GM12891 (cell line): Measurements from ENCODE around the gene NOX4.
"Not testable (repeated sequence)": the region's sequence is repeated elsewhere in the genome, so short reads cannot be mapped to it uniquely, and the experiment has no call there.

Experiments used
- POLR2A ChIP-seq: IDR thresholded peaks from 2 replicates; pipeline ENCODE4 v1.6.1; 2011; ENCODE audit warnings: low read depth, low read length, control low read depth
- POLR2AphosphoS5 ChIP-seq: IDR thresholded peaks from 2 replicates; pipeline ENCODE4 v1.6.1; 2011; ENCODE audit warnings: low read depth, low read length, control low read depth
- TAF1 ChIP-seq: IDR thresholded peaks from 2 replicates; pipeline ENCODE4 v1.6.1; 2011; ENCODE audit warnings: low read depth, low read length, control low read depth

DNA sequence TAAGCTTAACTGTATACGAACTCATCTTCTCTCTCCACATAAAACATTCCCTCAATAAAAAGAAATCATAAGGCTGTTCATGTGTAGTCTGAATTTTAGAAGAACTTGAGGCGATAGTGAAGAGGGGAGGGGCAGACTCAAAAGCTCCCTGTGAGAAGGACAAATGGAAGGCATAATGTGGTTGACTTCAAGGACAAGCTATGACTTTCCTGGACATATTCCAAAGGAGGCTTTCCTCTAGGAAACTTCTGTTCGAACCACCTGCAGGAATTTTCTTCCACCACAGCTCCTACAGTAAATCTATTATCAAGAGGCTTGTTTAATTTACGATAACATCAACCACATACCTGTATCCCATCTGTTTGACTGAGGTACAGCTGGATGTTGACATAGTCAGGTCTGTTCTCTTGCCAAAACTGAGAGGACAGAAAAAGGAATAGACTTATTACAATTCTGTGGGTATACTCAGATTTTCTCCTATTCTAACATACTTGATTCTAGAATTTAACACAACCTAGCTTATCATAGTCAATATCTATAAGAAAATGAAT, 154.0 kb downstream of the NOX4 start:
- TF ChIP-seq POLR2A, POLR2AphosphoS5, TAF1: not testable (repeated sequence)
